A673 (cell line): ENCODE data around the gene TAF10.

Source experiments
- CTCF ChIP-seq: fragments of 300-800, 200-600 bp; sonication (generic); conservative IDR thresholded peaks from 2 replicates; pipeline ENCODE4 v1.5.1; 2017; ENCODE audit warnings: low read depth, mild to moderate bottlenecking, antibody characterized with exemption, low read length, moderate library complexity, mixed read lengths
- EZH2 ChIP-seq: fragments of 200-600 bp; sonication (generic); IDR thresholded peaks from 2 replicates; pipeline ENCODE4 v1.6.1; 2017; ENCODE audit warnings: borderline replicate concordance, low read depth, mild to moderate bottlenecking, mixed read lengths, antibody characterized with exemption, low read length; ENCODE audit not compliant: poor library complexity, severe bottlenecking

DNA sequence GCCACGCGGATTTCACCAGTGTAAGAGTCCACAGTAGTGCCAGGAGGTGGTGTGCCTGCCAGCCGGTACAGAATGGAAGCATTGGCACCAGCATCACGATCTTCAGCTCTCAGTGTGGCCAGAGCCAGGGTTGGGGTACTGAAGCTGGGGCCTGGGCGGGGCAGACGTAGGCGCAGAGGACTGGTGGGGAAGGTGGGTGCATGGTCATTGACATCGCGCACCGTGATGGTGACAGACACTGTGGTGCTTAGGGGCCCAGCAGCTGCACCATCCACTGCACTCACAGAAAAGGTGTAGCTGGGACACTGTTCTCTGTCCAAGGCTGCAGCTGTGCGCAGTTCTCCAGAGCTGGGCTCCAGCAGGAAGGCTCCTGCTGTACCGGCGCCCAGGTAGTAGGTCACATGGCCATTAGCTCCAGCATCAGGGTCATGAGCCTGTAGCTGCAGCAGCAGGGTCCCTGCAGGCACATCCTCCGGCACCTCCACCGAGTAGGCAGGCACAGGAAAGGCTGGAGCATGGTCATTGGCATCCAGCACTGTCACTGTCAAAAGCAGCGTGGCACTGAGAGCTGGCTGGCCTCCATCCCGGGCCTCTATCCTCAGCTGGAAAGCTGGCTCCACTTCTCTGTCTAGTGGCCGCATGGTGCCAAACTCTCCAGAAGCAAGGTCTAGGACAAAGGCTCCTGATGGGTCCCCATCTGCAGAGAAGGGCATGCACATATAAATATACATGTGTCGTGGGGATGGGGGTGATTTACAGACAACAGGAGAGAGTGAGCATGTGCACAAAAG lies 15.2 kb upstream of the TAF10 start:
- TF ChIP-seq CTCF (no peak), EZH2 (no peak)
